Measurements from ENCODE around the gene CIITA.

GRCh38 chr16:10847176-10847575, 29.8 kb upstream of the CIITA start:
- TF ChIP-seq ZBTB33 (IDR thresholded peaks at IDR 0.05) (no peak), CBFB (IDR thresholded peaks at IDR 0.05; ENCODE audit: low read depth) (no peak), CTCF (IDR thresholded peaks at IDR 0.05 in 2 of 3, conservative IDR thresholded peaks at IDR 0.05 in 1 of 3; ENCODE audit: control insufficient read depth in 2 of 3, extremely low read depth in 1 of 3, insufficient read depth in 1 of 3, low read depth in 3 of 3, low read length in 3 of 3) (no peak), SMC3 (IDR thresholded peaks at IDR 0.05; ENCODE audit: borderline replicate concordance, low read length) (no peak)
